K562 (cell line): Measurements from ENCODE around the gene CEP350. TPM values are rescaled to one million over a fixed set of nuclear protein-coding genes. Genes with fewer than 3 reads are reported as not detected.

Experiments used
- ATAC-seq: fragments of 200-7000 bp; cut with Tn5 transposase; 3 replicates; pipeline ENCODE4 v1.9.1; 2020; ENCODE audit warnings: moderate library complexity
- BruUV-seq: library from RNA; stranded (reverse); fragments of 400-500 nt; replicated peaks from 2 replicates; lab custom pipeline; 2021; lab: Mats Ljungman, UMichigan
- CTCF ChIA-PET: fragments of 300-600 bp; formaldehyde crosslinking; extraction: SDS; loops from one replicate; lab custom pipeline; 2021; ENCODE audit warnings: low intra/inter-chr PET ratio; lab: Yijun Ruan, JAX
- POLR2A ChIA-PET: fragments of 300-600, 350-650 bp; sonication (Branson Sonifier 250); formaldehyde crosslinking; extraction: SDS; loops from one replicate; lab custom pipeline; 2021; ENCODE audit warnings: antibody characterized with exemption, inconsistent platforms; lab: Yijun Ruan, JAX
- DNase-seq, 4 experiments: peaks; one replicate each; pipeline versions ENCODE4 v3.0.0 to v3.0.0-alpha.2; 2011 to 2018; ENCODE audit warnings: low spot score in 3 of 4, mixed read lengths in 3 of 4; ENCODE audit errors: extremely low read depth in 1 of 4
- FAIRE-seq: peaks from 2 replicates; lab custom pipeline; 2011; peaks lifted over from hg19 to GRCh38; lab: Jason Lieb, UNC
- H2AFZ ChIP-seq: 2 replicates; pipeline ENCODE4 v1.6.0; 2011; ENCODE audit warnings: low read depth, low read length, control low read depth, inconsistent platforms
- H3K27ac ChIP-seq: fragments of 200-600 bp; 3 replicates; pipeline ENCODE4 v1.8.0; 2011; ENCODE audit warnings: low read depth, mild to moderate bottlenecking, control low read depth, inconsistent platforms, low read length, moderate library complexity, mixed read lengths; ENCODE audit errors: extremely low read depth
- H3K27me3 ChIP-seq, 2 experiments: fragments of 300-600 bp in 1 of 2; 2 replicates in 1 of 2; 3 replicates in 1 of 2; pipeline versions ENCODE4 v1.6.0 to v1.8.0; 2011; ENCODE audit warnings: inconsistent platforms in 2 of 2, low read length in 2 of 2, mild to moderate bottlenecking in 1 of 2, mixed read lengths in 1 of 2, moderate library complexity in 1 of 2; ENCODE audit not compliant: control insufficient read depth in 2 of 2, insufficient read depth in 2 of 2
- H3K36me3 ChIP-seq: fragments of 300-600 bp; 3 replicates; pipeline ENCODE4 v1.8.0; 2011; ENCODE audit warnings: mild to moderate bottlenecking, low read length, inconsistent platforms; ENCODE audit not compliant: control insufficient read depth, insufficient read depth
- H3K4me1 ChIP-seq, 2 experiments: fragments of 200-600 bp in 1 of 2; replicated peaks in 1 of 2; 2 replicates in 1 of 2; 3 replicates in 1 of 2; pipeline versions ENCODE4 v1.5.1 to v1.8.0; 2011; ENCODE audit warnings: inconsistent platforms in 2 of 2, low read length in 2 of 2, mild to moderate bottlenecking in 1 of 2, mixed read lengths in 1 of 2, moderate library complexity in 1 of 2; ENCODE audit not compliant: control insufficient read depth in 2 of 2, insufficient read depth in 2 of 2
- H3K4me2 ChIP-seq: 2 replicates; pipeline ENCODE4 v1.6.1; 2011; ENCODE audit warnings: low read length, control low read depth, inconsistent platforms, mixed read lengths; ENCODE audit not compliant: insufficient read depth
- H3K4me3 ChIP-seq: fragments of 200-600 bp; sonication (generic), shearing (Covaris generic); 2 replicates; pipeline ENCODE4 v1.5.1; 2016; ENCODE audit warnings: control low read depth, inconsistent platforms
- H3K79me2 ChIP-seq: fragments of 200-600 bp; 3 replicates; pipeline ENCODE4 v1.8.0; 2011; ENCODE audit warnings: low read length, inconsistent platforms; ENCODE audit not compliant: control insufficient read depth, insufficient read depth
- H3K9ac ChIP-seq, 2 experiments: 2 replicates each; pipeline versions ENCODE4 v1.6.0 to v1.6.1; 2011; ENCODE audit warnings: low read depth in 2 of 2, low read length in 2 of 2, control low read depth in 1 of 2, inconsistent platforms in 1 of 2, mild to moderate bottlenecking in 1 of 2, mixed read lengths in 1 of 2; ENCODE audit not compliant: insufficient read depth in 1 of 2
- H3K9me1 ChIP-seq: one replicate; pipeline ENCODE4 v1.6.0; 2011; ENCODE audit warnings: inconsistent platforms, mild to moderate bottlenecking, low read length, moderate library complexity; ENCODE audit not compliant: control insufficient read depth, insufficient read depth
- H3K9me3 ChIP-seq: replicated peaks from 2 replicates; pipeline ENCODE4 v1.5.1; 2011; ENCODE audit warnings: low read depth, low read length, inconsistent platforms; ENCODE audit not compliant: control insufficient read depth, insufficient read depth
- H4K20me1 ChIP-seq: replicated peaks from 2 replicates; pipeline ENCODE4 v1.6.1; 2011; ENCODE audit warnings: low read length, inconsistent platforms, mixed read lengths; ENCODE audit not compliant: control insufficient read depth, insufficient read depth
- BHLHE40 ChIP-seq: IDR thresholded peaks from 2 replicates; pipeline ENCODE4 v1.6.1; 2011; ENCODE audit warnings: low read length, improper control_type of control experiment
- CHD4 ChIP-seq: fragments of 200-600 bp; sonication (generic); IDR thresholded peaks from 3 replicates; pipeline ENCODE4 v1.6.1; 2012; ENCODE audit warnings: low read depth, mild to moderate bottlenecking, mixed read lengths, low read length, inconsistent platforms; ENCODE audit not compliant: insufficient read depth, insufficient replicate concordance, poor library complexity, severe bottlenecking
- E4F1 ChIP-seq: fragments of 250-450 bp; sonication (Bioruptor Pico); IDR thresholded peaks from 2 replicates; pipeline ENCODE4 v1.5.0; 2021; ENCODE audit warnings: mild to moderate bottlenecking, borderline replicate concordance
- HIVEP1 ChIP-seq: fragments of 250-450 bp; sonication (Bioruptor Pico); IDR thresholded peaks from 2 replicates; pipeline ENCODE4 v1.4.0; 2020; ENCODE audit warnings: mild to moderate bottlenecking
- KLF1 ChIP-seq: fragments of 450-650 bp; IDR thresholded peaks from 2 replicates; pipeline ENCODE4 v1.6.1; 2016; ENCODE audit warnings: missing genetic modification characterization, missing compliant biosample characterization
- MIER1 ChIP-seq: fragments of 450-650 bp; IDR thresholded peaks from 2 replicates; pipeline ENCODE4 v1.6.1; 2016; ENCODE audit warnings: antibody characterized with exemption, mild to moderate bottlenecking, low read depth
- RNF2 ChIP-seq: sonication (generic); IDR thresholded peaks from 2 replicates; pipeline ENCODE4 v1.6.1; 2016
- ZNF354B ChIP-seq: fragments of 250-450 bp; sonication (Bioruptor Pico); IDR thresholded peaks from 2 replicates; pipeline ENCODE4 v1.4.0; 2020
- WGBS: fragments of 100-300 bp; shearing (Covaris generic); methylation state at CpG from one replicate; pipeline ENCODE4 v1.1.6; 2016; ENCODE audit warnings: low coverage, mixed read lengths; ENCODE audit not compliant: insufficient coverage; ENCODE audit errors: missing lambda C conversion rate; 5-methylcytosine and 5-hydroxymethylcytosine counted together
- in situ Hi-C: fragments of 300-500 bp; cut with MboI; formaldehyde crosslinking; loops from 4 replicates; pipeline ENCODE4 v1.15.0; 2018; ENCODE audit warnings: inconsistent platforms, mixed read lengths
- intact Hi-C: fragments of 100-400 bp; cut with micrococcal nuclease; formaldehyde crosslinking; loops from 2 replicates; pipeline ENCODE4 v1.14.2; 2022
- polyA plus RNA-seq, 8 experiments: library from polyadenylated mRNA; depleted of rRNA in 4 of 8; stranded (reverse) in 5 of 8; unstranded in 3 of 8; fragments of >200 nt; fragmentation: Nextera tagmentation in 2 of 8; fragmentation: Illumina TruSeq in 1 of 8; extraction: Ambion mirVana in 2 of 8; extraction: Trizol in 1 of 8; gene quantifications; 2 replicates each; pipeline versions ENCODE4 v1.2.1 to v1.2.3, GENCODE V29; 2011 to 2014; ENCODE audit warnings: inconsistent platforms in 1 of 8, missing spikeins in 1 of 8
- total RNA-seq, 7 experiments: library from RNA; depleted of rRNA in 6 of 7; stranded (reverse); fragments of >200 nt in 6 of 7; fragmentation: Illumina TruSeq in 2 of 7; extraction: Trizol in 2 of 7; gene quantifications; 2 replicates each; pipeline versions ENCODE4 v1.2.1 to v1.2.3, GENCODE V29; 2011 to 2021; ENCODE audit warnings: low replicate concordance in 1 of 7

Gene CEP350
- total and polyA plus RNA-seq, 9 of the 15 experiments (the other 6 are each of a cell fraction or from before 2014, with no cell fraction given): 8.3 to 64.3 (median 28.0) TPM

- BruUV-seq: no TSS peak
- H4K20me1 ChIP-seq: no peaks in the 10 kb centered on the region
- CTCF ChIA-PET: no interaction called here
- FAIRE-seq (no peak), DNase-seq (no peak), ATAC-seq (no peak)
- in situ Hi-C loops: no loop called here
- no peak overlapping the region for H2AFZ ChIP-seq
- no peak overlapping the region for H3K4me3 ChIP-seq
- H3K27me3 ChIP-seq: no peaks in the 10 kb centered on the region
- no peak overlapping the region for H3K4me2 ChIP-seq
- 0% methylated on average over 1 of the region's 1 CpG for WGBS
- no peaks in the 10 kb centered on the region for H3K9me3 ChIP-seq
- H3K79me2 ChIP-seq: no peaks in the 10 kb centered on the region
- no peak overlapping the region for H3K27ac ChIP-seq
- TF ChIP-seq HIVEP1 (CRISPR knock-in tag): no peak
- TF ChIP-seq BHLHE40: no peak
- TF ChIP-seq E4F1 (CRISPR knock-in tag): no peak
- no peak for TF ChIP-seq RNF2
- no peak for TF ChIP-seq MIER1
- no peak for TF ChIP-seq KLF1
- no peak for TF ChIP-seq ZNF354B (CRISPR knock-in tag)
- no peak for TF ChIP-seq CHD4
- H3K9ac ChIP-seq: no peak overlapping the region
- POLR2A ChIA-PET: interaction anchor here (1.2 kb wide), 2 partner anchors 8 to 10 kb away, joined by 4 to 6 read pairs; no protein-coding TSS in a partner anchor
- peaks cover 5 to 8% of the 10 kb centered on the region in 2 experiments; a peak in 3 of 5 replicates for H3K4me1 ChIP-seq
- intact Hi-C loops: no loop called here
- H3K36me3 ChIP-seq: no peaks in the 10 kb centered on the region
- no peaks in the 10 kb centered on the region for H3K9me1 ChIP-seq
These were observed 180.9 kb downstream of the CEP350 start for GRCh38 chr1:180135535-180135934.
